HG02798 (cell line): ENCODE results near the gene SPTBN4.
"Not testable (repeated sequence)": the region's sequence is repeated elsewhere in the genome, so short reads cannot be mapped to it uniquely, and the experiment has no call there.

Experiments used
- ATAC-seq: cut with Tn5 transposase; IDR thresholded peaks from one replicate; pipeline ENCODE4 v1.9.1; 2021; ENCODE audit warnings: mild to moderate bottlenecking; ENCODE audit not compliant: unreplicated experiment, poor library complexity

SPTBN4 gene

DNA sequence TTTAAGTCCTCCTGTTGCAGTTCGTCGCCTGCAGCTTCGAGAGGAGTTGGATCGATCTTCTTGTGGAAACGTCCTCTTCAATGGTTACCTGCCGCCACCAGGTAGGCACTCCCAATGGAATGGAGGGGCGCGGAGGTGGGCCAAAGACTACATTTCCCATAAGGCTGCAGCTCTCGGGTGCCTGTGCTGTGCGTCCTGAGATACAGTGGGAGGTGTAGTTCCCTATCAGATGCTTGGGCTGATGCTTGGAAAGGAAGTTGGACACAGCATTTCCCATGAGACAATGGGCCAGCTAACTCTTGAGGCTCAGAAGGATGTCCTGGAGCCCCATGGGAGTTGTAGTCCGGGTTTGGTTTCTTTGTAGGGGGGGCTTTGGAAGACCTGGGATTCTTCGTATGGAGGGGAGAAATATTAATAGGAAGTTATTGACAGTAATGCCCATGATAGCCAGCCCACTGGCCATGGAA lies 111.7 kb downstream of the SPTBN4 start:
- ATAC-seq, result no peak

DNA sequence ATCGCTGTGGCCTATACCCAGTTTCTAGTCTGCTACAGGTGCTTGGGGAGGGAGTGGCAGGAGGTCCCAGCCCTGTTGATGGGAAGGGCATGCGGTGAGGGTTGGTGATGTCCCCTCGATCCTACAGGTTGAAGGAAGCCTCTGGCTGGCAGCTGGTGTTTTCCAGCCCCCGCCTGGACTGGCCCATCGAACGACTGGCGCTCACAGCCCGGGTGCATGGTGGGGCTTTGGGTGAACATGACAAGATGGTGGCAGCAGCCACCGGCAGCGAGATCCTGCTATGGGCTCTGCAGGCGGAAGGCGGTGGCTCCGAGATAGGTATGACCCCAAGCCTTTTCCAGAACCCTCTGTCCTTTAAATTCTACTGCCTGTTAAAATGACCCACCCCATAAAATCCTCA lies 113.8 kb downstream of the SPTBN4 start:
- ATAC-seq, result no peak

DNA sequence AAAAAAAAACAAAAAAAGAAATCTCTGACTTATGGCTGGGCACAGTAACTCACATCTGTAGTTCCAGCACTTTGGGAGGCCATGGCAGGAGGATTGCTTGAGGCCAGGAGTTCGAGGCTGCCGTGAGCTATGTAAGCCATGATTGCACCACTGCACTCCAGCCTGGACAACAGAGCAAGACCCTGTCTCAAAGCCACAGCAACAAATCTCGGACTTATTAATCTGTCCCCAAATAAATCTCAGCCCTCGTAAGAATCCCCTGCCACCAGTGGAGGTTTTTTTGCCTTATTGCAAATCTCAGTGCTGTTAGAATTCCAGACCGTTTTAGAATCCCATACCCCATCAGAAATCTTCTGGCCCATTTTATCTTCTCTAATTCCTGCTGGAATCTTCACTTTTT lies 114.7 kb downstream of the SPTBN4 start:
- ATAC-seq, result no peak

GRCh38 chr19:40582467-40582866 lies 115.7 kb downstream of the SPTBN4 start:
- ATAC-seq, result no peak

DNA sequence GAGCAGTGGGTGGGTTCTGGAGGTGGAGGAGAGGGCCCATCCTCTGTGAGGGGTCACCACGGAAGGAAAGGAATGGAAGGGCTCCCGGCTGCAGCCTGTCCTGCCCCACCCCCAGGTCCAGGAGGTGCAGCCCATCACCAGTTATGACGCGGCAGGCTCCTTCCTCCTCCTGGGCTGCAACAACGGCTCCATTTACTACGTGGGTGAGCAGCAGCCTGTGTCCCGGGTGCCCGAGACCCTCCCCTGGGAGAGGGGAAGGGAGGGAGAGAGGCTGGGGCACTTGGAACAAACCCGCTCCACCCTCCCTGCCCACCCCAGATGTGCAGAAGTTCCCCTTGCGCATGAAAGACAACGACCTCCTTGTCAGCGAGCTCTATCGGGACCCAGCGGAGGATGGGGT lies 116.5 kb downstream of the SPTBN4 start:
- ATAC-seq, result no peak

DNA sequence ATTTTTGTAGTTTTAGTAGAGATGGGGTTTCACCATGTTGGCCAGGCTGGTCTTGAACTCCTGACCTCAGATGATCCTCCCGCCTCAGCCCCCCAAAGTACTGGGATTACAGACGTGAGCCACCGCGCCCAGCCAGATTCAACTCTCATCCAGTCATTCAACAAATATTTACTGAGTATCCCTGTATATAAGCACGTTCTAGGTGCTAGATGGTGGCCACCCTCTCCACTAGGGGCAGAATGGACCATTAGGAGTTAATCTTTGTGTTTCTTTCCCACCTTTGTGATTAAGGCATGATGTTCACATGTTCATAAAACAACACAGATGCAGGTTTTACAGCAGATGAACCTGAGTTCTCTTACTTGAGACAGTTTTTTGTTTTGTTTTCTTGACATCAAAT lies 117.2 kb downstream of the SPTBN4 start:
- ATAC-seq, result no peak

GRCh38 chr19:40585241-40585981 lies 118.6 kb downstream of the SPTBN4 start:
- no peak for ATAC-seq

- no peak for ATAC-seq
Measured at GRCh38 chr19:40585982-40586422, 119.2 kb downstream of the SPTBN4 start.

DNA sequence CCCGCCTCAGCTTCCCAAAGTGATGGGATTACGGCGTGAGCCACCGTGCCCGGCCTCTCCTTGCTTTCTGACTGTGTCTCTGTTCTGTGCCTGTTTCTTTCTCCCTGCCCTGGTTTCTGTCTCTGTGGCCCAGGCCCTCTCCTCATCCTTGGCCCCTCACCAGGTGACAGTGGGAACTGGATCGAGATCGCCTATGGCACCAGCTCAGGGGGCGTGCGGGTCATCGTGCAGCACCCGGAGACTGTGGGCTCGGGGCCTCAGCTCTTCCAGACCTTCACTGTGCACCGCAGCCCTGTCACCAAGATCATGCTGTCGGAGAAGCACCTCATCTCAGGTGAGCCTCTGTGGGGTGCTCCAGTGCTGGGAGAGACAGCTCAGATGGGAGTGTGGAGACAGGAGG lies 119.8 kb downstream of the SPTBN4 start:
- ATAC-seq, result no peak

- ATAC-seq, result no peak
Measured at GRCh38 chr19:40588110-40588854, 121.5 kb downstream of the SPTBN4 start.

- ATAC-seq, result no peak
Measured at GRCh38 chr19:40588926-40589569, 122.2 kb downstream of the SPTBN4 start.

- ATAC-seq, result no peak
Measured at GRCh38 chr19:40589591-40590429, 123.0 kb downstream of the SPTBN4 start.

DNA sequence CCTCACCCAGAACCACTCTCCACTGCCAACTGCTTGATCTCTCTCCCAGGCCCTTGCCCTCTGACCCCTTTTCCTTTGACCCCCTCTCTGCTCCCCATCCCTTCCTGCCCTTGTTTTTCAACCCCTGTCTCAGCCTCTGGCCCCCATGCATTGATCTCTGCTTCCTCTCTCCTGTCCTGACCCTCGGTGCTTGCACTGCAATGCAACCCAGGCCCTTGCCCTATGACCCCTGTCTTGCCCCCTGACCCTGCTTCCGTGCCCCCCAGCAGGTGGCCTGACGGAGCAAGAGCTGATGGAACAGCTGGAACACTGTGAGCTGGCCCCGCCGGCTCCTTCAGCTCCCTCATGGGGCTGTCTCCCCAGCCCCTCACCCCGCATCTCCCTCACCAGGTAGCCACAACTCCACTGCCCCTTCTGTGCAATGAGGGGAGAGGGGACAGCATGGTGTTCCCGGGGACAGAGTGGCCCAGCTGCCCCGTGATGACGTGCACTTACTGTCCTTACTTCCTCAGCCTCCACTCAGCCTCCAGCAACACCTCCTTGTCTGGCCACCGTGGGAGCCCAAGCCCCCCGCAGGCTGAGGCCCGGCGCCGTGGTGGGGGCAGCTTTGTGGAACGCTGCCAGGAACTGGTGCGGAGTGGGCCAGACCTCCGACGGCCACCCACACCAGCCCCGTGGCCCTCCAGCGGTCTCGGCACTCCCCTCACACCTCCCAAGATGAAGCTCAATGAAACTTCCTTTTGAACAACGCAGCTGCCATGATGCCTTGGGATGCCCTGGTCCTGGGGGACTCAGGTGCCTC lies 123.9 kb downstream of the SPTBN4 start:
- ATAC-seq, result no peak

DNA sequence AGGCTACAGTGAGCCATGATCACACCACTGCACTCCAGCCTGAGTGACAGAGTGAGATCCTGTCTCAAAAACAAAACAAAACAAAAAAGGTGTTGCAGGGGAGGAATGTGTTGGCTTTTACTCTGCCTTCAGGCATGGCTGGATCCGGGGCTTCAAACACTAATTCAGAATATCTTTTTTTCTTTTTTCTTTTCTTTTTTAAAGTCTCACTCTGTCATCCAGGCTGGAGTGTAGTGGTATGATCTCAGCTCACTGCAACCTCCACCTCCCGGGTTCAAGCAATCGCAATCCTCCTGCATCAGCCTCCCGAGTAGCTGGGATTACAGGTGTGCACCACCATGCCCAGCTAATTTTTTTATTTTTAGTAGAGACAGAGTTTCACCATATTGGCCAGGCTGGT lies 124.9 kb downstream of the SPTBN4 start:
- ATAC-seq, result not testable (repeated sequence)

GRCh38 chr19:40592170-40592569 lies 125.4 kb downstream of the SPTBN4 start:
- no peak for ATAC-seq

GRCh38 chr19:40594255-40594654 lies 127.5 kb downstream of the SPTBN4 start:
- ATAC-seq, result no peak

GRCh38 chr19:40594657-40595091 lies 127.9 kb downstream of the SPTBN4 start:
- no peak for ATAC-seq

DNA sequence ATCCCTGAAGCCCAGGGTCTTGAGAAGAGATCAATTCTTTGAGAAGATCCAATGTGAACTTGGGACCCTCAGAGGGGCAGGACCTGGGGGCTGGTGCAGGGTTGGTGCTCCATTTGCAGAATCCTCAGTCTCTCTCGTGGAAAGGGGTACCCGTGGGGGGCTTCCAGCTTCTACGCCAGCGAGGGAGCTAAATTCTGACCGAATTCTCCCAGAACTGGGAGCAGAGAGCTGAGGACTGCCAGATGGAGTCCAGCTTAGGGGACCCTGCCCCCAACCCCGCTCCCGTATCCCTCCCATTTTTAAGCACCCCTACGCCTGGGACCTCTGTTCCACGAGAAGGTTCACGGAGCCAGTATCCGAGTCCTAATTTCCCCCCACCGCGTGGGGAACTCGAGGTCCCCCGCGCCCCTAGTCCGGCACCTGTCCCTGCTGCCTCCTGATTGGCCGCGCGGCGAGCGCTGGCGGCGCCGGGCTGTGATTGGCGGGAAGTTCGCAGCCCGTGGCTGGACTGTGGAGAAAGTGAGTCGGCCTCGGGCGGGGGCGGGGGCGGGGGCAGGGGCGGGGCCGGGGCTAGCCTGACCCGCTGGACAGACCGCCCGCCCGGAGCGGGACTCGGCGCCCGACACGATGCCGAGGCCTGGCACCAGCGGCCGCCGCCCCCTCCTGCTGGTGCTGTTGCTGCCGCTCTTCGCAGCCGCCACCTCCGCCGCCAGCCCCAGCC lies 130.0 kb downstream of the SPTBN4 start:
- no peak for ATAC-seq

DNA sequence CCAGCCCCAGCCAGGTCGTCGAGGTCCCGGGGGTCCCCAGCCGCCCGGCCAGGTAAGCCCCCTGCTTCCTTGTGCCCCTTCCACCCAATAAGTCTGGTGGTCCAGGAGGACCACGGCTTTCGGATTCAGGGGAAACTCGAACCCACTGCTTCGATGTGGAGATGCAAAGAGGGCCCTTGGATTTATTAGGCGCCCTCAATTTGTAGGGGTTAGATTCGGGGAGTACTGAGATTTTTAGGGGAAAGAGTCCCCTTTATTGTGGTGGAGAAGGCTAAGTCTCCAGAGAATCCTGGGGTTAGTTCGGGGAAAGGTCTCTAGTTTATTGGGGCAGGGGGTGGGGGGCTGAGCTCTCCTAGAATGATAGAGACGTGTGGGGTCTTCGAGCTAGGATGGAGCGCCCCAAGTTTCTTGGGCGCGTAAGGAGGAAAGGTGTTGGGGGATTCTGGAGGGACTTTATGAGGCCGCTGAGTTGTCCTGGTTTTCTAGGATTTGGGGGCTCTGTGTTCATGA lies 130.6 kb downstream of the SPTBN4 start:
- ATAC-seq, result no peak
